Hepatocyte (in vitro differentiated cells): ENCODE measurements around the gene ATP1A3. TPM values are rescaled to one million over a fixed set of nuclear protein-coding genes. Genes with fewer than 3 reads are reported as not detected.

Experiments used
- DNase-seq: peaks from one replicate; pipeline ENCODE4 v3.0.0-alpha.2; 2016; ENCODE audit warnings: low spot score
- H2AFZ ChIP-seq: fragments of 200-600 bp; sonication (generic); 2 replicates; pipeline ENCODE4 v1.6.0; 2016; ENCODE audit warnings: antibody characterized with exemption, mild to moderate bottlenecking
- H3K27ac ChIP-seq: fragments of 200-600 bp; sonication (generic); 2 replicates; pipeline ENCODE4 v1.5.1; 2016; ENCODE audit warnings: mild to moderate bottlenecking
- H3K27me3 ChIP-seq: fragments of 200-600 bp; sonication (generic); 2 replicates; pipeline ENCODE4 v1.6.1; 2016
- H3K36me3 ChIP-seq: fragments of 200-600 bp; sonication (generic); replicated peaks from 2 replicates; pipeline ENCODE4 v1.5.1; 2016; ENCODE audit warnings: low read depth; ENCODE audit not compliant: insufficient read depth
- H3K4me1 ChIP-seq: fragments of 200-600 bp; sonication (generic); 2 replicates; pipeline ENCODE4 v1.5.1; 2016; ENCODE audit warnings: mild to moderate bottlenecking, moderate library complexity; ENCODE audit not compliant: insufficient read depth
- H3K4me2 ChIP-seq: fragments of 200-600 bp; sonication (generic); 2 replicates; pipeline ENCODE4 v1.6.0; 2016
- H3K4me3 ChIP-seq: fragments of 200-600 bp; sonication (generic); 2 replicates; pipeline ENCODE4 v1.5.1; 2016; ENCODE audit warnings: mild to moderate bottlenecking
- H3K79me2 ChIP-seq: fragments of 200-600 bp; sonication (generic); 2 replicates; pipeline ENCODE4 v1.6.0; 2017; ENCODE audit warnings: mild to moderate bottlenecking
- H3K9me2 ChIP-seq: fragments of 200-600 bp; sonication (generic); replicated peaks from 2 replicates; pipeline ENCODE4 v1.6.0; 2017; ENCODE audit warnings: mild to moderate bottlenecking; ENCODE audit not compliant: insufficient read depth
- H3K9me3 ChIP-seq: fragments of 200-600 bp; sonication (generic); 2 replicates; pipeline ENCODE4 v1.5.1; 2016; ENCODE audit warnings: low read depth, mild to moderate bottlenecking
- H4K20me1 ChIP-seq: fragments of 200-600 bp; sonication (generic); 2 replicates; pipeline ENCODE4 v1.6.0; 2016; ENCODE audit warnings: mild to moderate bottlenecking; ENCODE audit not compliant: insufficient read depth, poor library complexity, severe bottlenecking
- EZH2 ChIP-seq: fragments of 200-600 bp; sonication (generic); IDR thresholded peaks from 2 replicates; pipeline ENCODE4 v1.6.1; 2016; ENCODE audit warnings: antibody characterized with exemption, mild to moderate bottlenecking, borderline replicate concordance
- EZH2phosphoT487 ChIP-seq: fragments of 200-600 bp; sonication (generic); IDR thresholded peaks from one replicate; pipeline ENCODE4 v1.6.1; 2018; ENCODE audit warnings: antibody characterized with exemption, mild to moderate bottlenecking, low read depth, moderate library complexity; ENCODE audit not compliant: unreplicated experiment, severe bottlenecking
- WGBS: methylation state at CpG from one replicate; pipeline ENCODE4 v1.1.6; 2016; ENCODE audit warnings: low lambda C conversion rate; ENCODE audit errors: missing lambda C conversion rate; 5-methylcytosine and 5-hydroxymethylcytosine counted together
- polyA plus RNA-seq: library from polyadenylated mRNA; unstranded; fragments of >200 nt; fragmentation: Nextera tagmentation; extraction: Ambion mirVana; gene quantifications from 2 replicates; pipeline ENCODE4 v1.2.1, GENCODE V29; 2016
- total RNA-seq: library from RNA; depleted of rRNA; stranded (reverse); fragments of >200 nt; gene quantifications from 2 replicates; pipeline ENCODE4 v1.2.3, GENCODE V29; 2014
- TF ChIP-seq, protein P1 (sequence below): fragments of 200-600 bp; sonication (generic); IDR thresholded peaks from 2 replicates; pipeline ENCODE4 v1.5.1; 2016; ENCODE audit warnings: antibody characterized with exemption, mild to moderate bottlenecking; ENCODE audit not compliant: poor library complexity

Gene ATP1A3
- total and polyA plus RNA-seq, 2 experiments from 2014 or later, result 0.03 to 0.82 TPM

- Histone ChIP-seq H3K27ac (no peak overlapping the region), H3K4me2 (no peak overlapping the region), H3K9me2 (no peaks in the 10 kb centered on the region), H3K79me2 (no peaks in the 10 kb centered on the region), H3K4me1 (no peaks in the 10 kb centered on the region), H3K36me3 (no peaks in the 10 kb centered on the region), H3K4me3 (no peak overlapping the region), H4K20me1 (no peaks in the 10 kb centered on the region), H2AFZ (no peak overlapping the region), H3K27me3 (peaks cover 71% of the 10 kb centered on the region), H3K9me3 (no peaks in the 10 kb centered on the region)
- 79% methylated on average over 12 of the region's 12 CpGs for WGBS
- TF ChIP-seq, protein P1, sequence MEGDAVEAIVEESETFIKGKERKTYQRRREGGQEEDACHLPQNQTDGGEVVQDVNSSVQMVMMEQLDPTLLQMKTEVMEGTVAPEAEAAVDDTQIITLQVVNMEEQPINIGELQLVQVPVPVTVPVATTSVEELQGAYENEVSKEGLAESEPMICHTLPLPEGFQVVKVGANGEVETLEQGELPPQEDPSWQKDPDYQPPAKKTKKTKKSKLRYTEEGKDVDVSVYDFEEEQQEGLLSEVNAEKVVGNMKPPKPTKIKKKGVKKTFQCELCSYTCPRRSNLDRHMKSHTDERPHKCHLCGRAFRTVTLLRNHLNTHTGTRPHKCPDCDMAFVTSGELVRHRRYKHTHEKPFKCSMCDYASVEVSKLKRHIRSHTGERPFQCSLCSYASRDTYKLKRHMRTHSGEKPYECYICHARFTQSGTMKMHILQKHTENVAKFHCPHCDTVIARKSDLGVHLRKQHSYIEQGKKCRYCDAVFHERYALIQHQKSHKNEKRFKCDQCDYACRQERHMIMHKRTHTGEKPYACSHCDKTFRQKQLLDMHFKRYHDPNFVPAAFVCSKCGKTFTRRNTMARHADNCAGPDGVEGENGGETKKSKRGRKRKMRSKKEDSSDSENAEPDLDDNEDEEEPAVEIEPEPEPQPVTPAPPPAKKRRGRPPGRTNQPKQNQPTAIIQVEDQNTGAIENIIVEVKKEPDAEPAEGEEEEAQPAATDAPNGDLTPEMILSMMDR, result no peak
- TF ChIP-seq EZH2phosphoT487 (no peak), EZH2 (no peak)
- no peak for DNase-seq
These were observed 76.4 kb downstream of the ATP1A3 start for GRCh38 chr19:41917676-41918075.

Other genes with a start within 250 kb of the ATP1A3 start
- gene CEACAM6, start 238.7 kb downstream of the ATP1A3 start, total RNA-seq, result 7.9 and 16.0 TPM in 2 replicates
- 4.5 and 5.3 TPM in 2 replicates for gene CEACAM6, start 238.7 kb downstream of the ATP1A3 start, polyA plus RNA-seq
- not detected in 2 replicates for gene CEACAM3, start 197.6 kb downstream of the ATP1A3 start, total RNA-seq
- not detected in 2 replicates for gene CEACAM3, start 197.6 kb downstream of the ATP1A3 start, polyA plus RNA-seq
- not detected in 2 replicates for gene LYPD4, start 149.5 kb downstream of the ATP1A3 start, total RNA-seq
- gene LYPD4, start 149.5 kb downstream of the ATP1A3 start, polyA plus RNA-seq, result not detected in 2 replicates
- gene DMRTC2, start 149.2 kb downstream of the ATP1A3 start, total RNA-seq, result not detected in 2 replicates
- gene DMRTC2, start 149.2 kb downstream of the ATP1A3 start, polyA plus RNA-seq, result not detected in 2 replicates
- gene RPS19, start 134.0 kb downstream of the ATP1A3 start, total RNA-seq, result 740 and 840 TPM in 2 replicates
- gene RPS19, start 134.0 kb downstream of the ATP1A3 start, polyA plus RNA-seq, result 1,425 and 1,529 TPM in 2 replicates
- 0.37 TPM in 1 of 2 replicates, not detected in the other for gene CD79A, start 117.0 kb downstream of the ATP1A3 start, total RNA-seq
- gene CD79A, start 117.0 kb downstream of the ATP1A3 start, polyA plus RNA-seq, result 0.27 TPM in 1 of 2 replicates, not detected in the other
- 22.1 and 29.7 TPM in 2 replicates for gene ARHGEF1, start 111.0 kb downstream of the ATP1A3 start, total RNA-seq
- 67.8 and 71.7 TPM in 2 replicates for gene ARHGEF1, start 111.0 kb downstream of the ATP1A3 start, polyA plus RNA-seq
- 0.53 TPM in 1 of 2 replicates, not detected in the other for gene ERFL, start 65.8 kb downstream of the ATP1A3 start, total RNA-seq
- gene ERFL, start 65.8 kb downstream of the ATP1A3 start, polyA plus RNA-seq, result not detected in 2 replicates
- gene RABAC1, start 34.9 kb downstream of the ATP1A3 start, total RNA-seq, result 203 and 214 TPM in 2 replicates
- 395 and 469 TPM in 2 replicates for gene RABAC1, start 34.9 kb downstream of the ATP1A3 start, polyA plus RNA-seq
- 0.60 and 0.92 TPM in 2 replicates for gene GRIK5, start 76.0 kb upstream of the ATP1A3 start, total RNA-seq
- 0.34 and 0.50 TPM in 2 replicates for gene GRIK5, start 76.0 kb upstream of the ATP1A3 start, polyA plus RNA-seq
- 10.7 and 11.8 TPM in 2 replicates for gene ZNF574, start 81.9 kb upstream of the ATP1A3 start, total RNA-seq
- gene ZNF574, start 81.9 kb upstream of the ATP1A3 start, polyA plus RNA-seq, result 13.3 and 13.6 TPM in 2 replicates
- gene POU2F2, start 138.2 kb upstream of the ATP1A3 start, total RNA-seq, result 0.16 TPM in 1 of 2 replicates, not detected in the other
- gene POU2F2, start 138.2 kb upstream of the ATP1A3 start, polyA plus RNA-seq, result 0.15 and 0.52 TPM in 2 replicates
- 34.2 and 38.6 TPM in 2 replicates for gene DEDD2, start 223.4 kb upstream of the ATP1A3 start, total RNA-seq
- gene DEDD2, start 223.4 kb upstream of the ATP1A3 start, polyA plus RNA-seq, result 37.8 and 38.6 TPM in 2 replicates
- 4.9 and 5.1 TPM in 2 replicates for gene ZNF526, start 226.1 kb upstream of the ATP1A3 start, total RNA-seq
- 8.6 and 9.7 TPM in 2 replicates for gene ZNF526, start 226.1 kb upstream of the ATP1A3 start, polyA plus RNA-seq
- 31.2 and 32.2 TPM in 2 replicates for gene GSK3A, start 248.4 kb upstream of the ATP1A3 start, total RNA-seq
- 36.6 and 38.8 TPM in 2 replicates for gene GSK3A, start 248.4 kb upstream of the ATP1A3 start, polyA plus RNA-seq